Ishikawa (cell line): Measurements from ENCODE around the gene LRRC41.

Experiments used
- EGR1 ChIP-seq: IDR thresholded peaks from 2 replicates; pipeline ENCODE4 v1.6.1; 2012
- EP300 ChIP-seq: IDR thresholded peaks from 2 replicates; pipeline ENCODE4 v1.6.1; 2012; ENCODE audit warnings: borderline replicate concordance
- MAX ChIP-seq: IDR thresholded peaks from 2 replicates; pipeline ENCODE4 v1.6.1; 2012
- RAD21 ChIP-seq: IDR thresholded peaks from 2 replicates; pipeline ENCODE4 v1.6.1; 2012; ENCODE audit warnings: low read depth
- TEAD4 ChIP-seq: IDR thresholded peaks from 2 replicates; pipeline ENCODE4 v1.6.1; 2012
- YY1 ChIP-seq: IDR thresholded peaks from 2 replicates; pipeline ENCODE4 v1.6.1; 2012; ENCODE audit warnings: low read depth
- ZBTB7A ChIP-seq: IDR thresholded peaks from 2 replicates; pipeline ENCODE4 v1.6.1; 2012; ENCODE audit warnings: low read depth

GRCh38 chr1:46317323-46317722 lies 13.9 kb upstream of the LRRC41 start:
- TF ChIP-seq EP300: no peak
- TF ChIP-seq YY1: no peak
- TF ChIP-seq RAD21: no peak
- TF ChIP-seq MAX: no peak
- no peak for TF ChIP-seq TEAD4
- TF ChIP-seq ZBTB7A: no peak
- TF ChIP-seq EGR1: no peak
